PC-9 (cell line): ENCODE measurements around the gene TANGO6. TPM values are rescaled to one million over a fixed set of nuclear protein-coding genes. Genes with fewer than 3 reads are reported as not detected.

Experiments used
- BruUV-seq: library from RNA; stranded (reverse); fragments of 400-500 nt; replicated peaks from 2 replicates; lab custom pipeline; 2021; lab: Mats Ljungman, UMichigan
- CTCF ChIA-PET: fragments of 300-600 bp; sonication (Branson Sonifier 250); formaldehyde crosslinking; loops from one replicate; lab custom pipeline; 2022; ENCODE audit warnings: antibody characterized with exemption; lab: Charles Lee
- POLR2A ChIA-PET: fragments of 300-600 bp; sonication (Branson Sonifier 250); formaldehyde crosslinking; loops from one replicate; lab custom pipeline; 2022; ENCODE audit warnings: antibody characterized with exemption; ENCODE audit not compliant: unreplicated experiment; lab: Charles Lee
- DNase-seq, 2 experiments: peaks; one replicate each; pipeline versions ENCODE4 v3.0.0 to v3.0.0-alpha.2; 2015 to 2022; ENCODE audit warnings: mixed read lengths in 1 of 2
- H2AFZ ChIP-seq: fragments of 200-600 bp; sonication (generic); 2 replicates; pipeline ENCODE4 v1.8.1; 2017; ENCODE audit warnings: antibody characterized with exemption
- H3F3A ChIP-seq: fragments of 200-600 bp; sonication (generic); 2 replicates; pipeline ENCODE4 v1.8.1; 2017; ENCODE audit warnings: antibody characterized with exemption, mild to moderate bottlenecking, low read depth; ENCODE audit not compliant: insufficient read depth
- H3K27ac ChIP-seq: fragments of 200-600 bp; sonication (generic); 2 replicates; pipeline ENCODE4 v1.6.1; 2016; ENCODE audit warnings: mixed run types
- H3K27me3 ChIP-seq: fragments of 200-600 bp; sonication (generic); 2 replicates; pipeline ENCODE4 v1.6.1; 2016; ENCODE audit warnings: low read depth, mixed run types; ENCODE audit not compliant: insufficient read depth
- H3K36me3 ChIP-seq: fragments of 200-600 bp; sonication (generic); 2 replicates; pipeline ENCODE4 v1.6.1; 2016; ENCODE audit warnings: low read depth, mixed run types
- H3K4me1 ChIP-seq: fragments of 200-600 bp; sonication (generic); replicated peaks from 2 replicates; pipeline ENCODE4 v1.6.1; 2016; ENCODE audit warnings: mixed run types; ENCODE audit not compliant: insufficient read depth
- H3K4me2 ChIP-seq: fragments of 200-600 bp; sonication (generic); 2 replicates; pipeline ENCODE4 v1.6.1; 2017; ENCODE audit warnings: mixed run types
- H3K4me3 ChIP-seq: fragments of 200-600 bp; sonication (generic); 2 replicates; pipeline ENCODE4 v1.6.1; 2016; ENCODE audit warnings: mixed run types
- H3K79me2 ChIP-seq: fragments of 200-600 bp; sonication (generic); 2 replicates; pipeline ENCODE4 v1.6.1; 2017; ENCODE audit warnings: low read depth, mixed run types
- H3K9me2 ChIP-seq: fragments of 200-600 bp; sonication (generic); 2 replicates; pipeline ENCODE4 v1.8.1; 2017; ENCODE audit warnings: mild to moderate bottlenecking; ENCODE audit not compliant: insufficient read depth
- H3K9me3 ChIP-seq: fragments of 200-600 bp; sonication (generic); 2 replicates; pipeline ENCODE4 v1.8.1; 2016; ENCODE audit warnings: low read depth; ENCODE audit not compliant: insufficient read depth
- H4K20me1 ChIP-seq: fragments of 200-600 bp; sonication (generic); 2 replicates; pipeline ENCODE4 v1.8.1; 2017; ENCODE audit not compliant: insufficient read depth
- CTCF ChIP-seq: fragments of 200-600 bp; sonication (generic); conservative IDR thresholded peaks from 2 replicates; pipeline ENCODE4 v1.6.1; 2017; ENCODE audit warnings: mixed run types, antibody characterized with exemption, mild to moderate bottlenecking, moderate library complexity
- EZH2 ChIP-seq: fragments of 200-600 bp; sonication (generic); IDR thresholded peaks from 2 replicates; pipeline ENCODE4 v1.8.0; 2017; ENCODE audit warnings: antibody characterized with exemption, low read depth
- intact Hi-C: fragments of 100-400 bp; cut with micrococcal nuclease; formaldehyde crosslinking; loops from one replicate; pipeline ENCODE4 v1.10.0; 2022; ENCODE audit not compliant: unreplicated experiment
- total RNA-seq: library from RNA; stranded (reverse); gene quantifications from 2 replicates; pipeline ENCODE4 v1.2.3, GENCODE V29; 2021

TANGO6 gene
- total RNA-seq, 1 experiment from 2014 or later = 5.8 TPM

- Histone ChIP-seq H3K36me3 (no peaks in the 10 kb centered on the region), H3K4me1 (no peaks in the 10 kb centered on the region), H3K4me2 (no peak overlapping the region), H3K79me2 (no peaks in the 10 kb centered on the region), H3K4me3 (no peak overlapping the region), H3F3A (no peaks in the 10 kb centered on the region), H3K9me3 (no peaks in the 10 kb centered on the region), H2AFZ (no peak overlapping the region), H4K20me1 (no peaks in the 10 kb centered on the region), H3K9me2 (no peaks in the 10 kb centered on the region; the same call in 1 of the 2 replicates), H3K27ac (no peak overlapping the region), H3K27me3 (no peaks in the 10 kb centered on the region)
- intact Hi-C loops = no loop called here
- POLR2A ChIA-PET = no interaction called here
- TF ChIP-seq EZH2 (no peak), CTCF (no peak)
- no peak for DNase-seq
- no TSS peak for BruUV-seq
- CTCF ChIA-PET = no interaction called here
These were observed 93.7 kb downstream of the TANGO6 start for GRCh38 chr16:68936736-68937631.

GRCh38 chr16:68939692-68940320 lies 96.5 kb downstream of the TANGO6 start:
- no TSS peak for BruUV-seq
- TF ChIP-seq CTCF = no peak
- TF ChIP-seq EZH2 = no peak
- no peak overlapping the region for H3K4me2 ChIP-seq
- no peaks in the 10 kb centered on the region for H3K9me3 ChIP-seq
- H3K36me3 ChIP-seq = peaks cover 9% of the 10 kb centered on the region; the same call in 1 of the 2 replicates
- H3K4me1 ChIP-seq = no peaks in the 10 kb centered on the region
- no peaks in the 10 kb centered on the region for H3K27me3 ChIP-seq
- H2AFZ ChIP-seq = no peak overlapping the region
- H3K9me2 ChIP-seq = no peaks in the 10 kb centered on the region; the same call in 1 of the 2 replicates
- CTCF ChIA-PET = interaction anchor here (0.6 kb wide), 1 partner anchor 91 kb away, joined by 3 read pairs; no protein-coding TSS in a partner anchor
- no peak overlapping the region for H3K27ac ChIP-seq
- POLR2A ChIA-PET = no interaction called here
- no peaks in the 10 kb centered on the region for H3F3A ChIP-seq
- no peaks in the 10 kb centered on the region for H3K79me2 ChIP-seq
- no peak overlapping the region for H3K4me3 ChIP-seq
- DNase-seq = no peak
- H4K20me1 ChIP-seq = no peaks in the 10 kb centered on the region
- intact Hi-C loops = no loop called here

- CTCF ChIA-PET = no interaction called here
- no peak for DNase-seq
- H4K20me1 ChIP-seq = no peaks in the 10 kb centered on the region
- intact Hi-C loops = no loop called here
- no peaks in the 10 kb centered on the region for H3K4me1 ChIP-seq
- TF ChIP-seq CTCF (no peak), EZH2 (no peak)
- POLR2A ChIA-PET = no interaction called here
- no peaks in the 10 kb centered on the region for H3K9me3 ChIP-seq
- H3K27ac ChIP-seq = no peak overlapping the region
- H3K27me3 ChIP-seq = no peaks in the 10 kb centered on the region
- no peaks in the 10 kb centered on the region for H3K79me2 ChIP-seq
- no peak overlapping the region for H3K4me2 ChIP-seq
- H3K9me2 ChIP-seq = no peaks in the 10 kb centered on the region; the same call in 1 of the 2 replicates
- no peak overlapping the region for H3K4me3 ChIP-seq
- H3F3A ChIP-seq = no peaks in the 10 kb centered on the region
- H3K36me3 ChIP-seq = peaks cover 9% of the 10 kb centered on the region; the same call in 1 of the 2 replicates
- H2AFZ ChIP-seq = no peak overlapping the region
- BruUV-seq = no TSS peak
These were observed 97.5 kb downstream of the TANGO6 start for GRCh38 chr16:68940816-68941215.
